Lower leg skin (tissue), 3 donors: ENCODE measurements around the gene GPBP1L1.

Experiments used
- POLR2A ChIP-seq, 2 donors: fragments of 450-650 bp; IDR thresholded peaks; one replicate each; pipeline ENCODE4 v1.6.1; 2016 to 2017; ENCODE audit warnings: antibody characterized with exemption in 2 of 2, mild to moderate bottlenecking in 1 of 2, moderate library complexity in 1 of 2
- TF ChIP-seq, protein P1 (sequence below), 3 donors: fragments of 450-650 bp; IDR thresholded peaks; one replicate each; pipeline ENCODE4 v1.5.1; 2016; ENCODE audit warnings: antibody characterized with exemption in 3 of 3, mild to moderate bottlenecking in 3 of 3, moderate library complexity in 2 of 3

DNA sequence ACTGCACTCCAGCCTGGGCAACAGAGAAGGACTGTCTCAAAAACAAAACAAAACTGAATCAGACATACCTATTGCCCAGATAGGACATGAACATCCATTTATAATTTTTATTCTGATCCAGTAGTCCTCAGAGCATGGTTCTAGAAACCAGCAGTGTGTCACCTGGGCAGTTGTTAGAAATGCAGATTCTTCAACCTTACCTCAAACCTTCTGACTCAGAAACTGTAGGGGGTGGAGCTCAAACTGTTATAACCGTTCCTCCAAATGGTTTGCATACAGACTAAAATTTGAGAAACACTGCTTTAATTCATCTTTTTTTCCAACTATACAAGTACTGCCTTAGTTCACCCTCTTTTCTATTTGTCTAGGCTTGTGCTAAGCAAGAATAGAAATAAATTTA lies 96.5 kb downstream of the GPBP1L1 start:
- TF ChIP-seq, protein P1, sequence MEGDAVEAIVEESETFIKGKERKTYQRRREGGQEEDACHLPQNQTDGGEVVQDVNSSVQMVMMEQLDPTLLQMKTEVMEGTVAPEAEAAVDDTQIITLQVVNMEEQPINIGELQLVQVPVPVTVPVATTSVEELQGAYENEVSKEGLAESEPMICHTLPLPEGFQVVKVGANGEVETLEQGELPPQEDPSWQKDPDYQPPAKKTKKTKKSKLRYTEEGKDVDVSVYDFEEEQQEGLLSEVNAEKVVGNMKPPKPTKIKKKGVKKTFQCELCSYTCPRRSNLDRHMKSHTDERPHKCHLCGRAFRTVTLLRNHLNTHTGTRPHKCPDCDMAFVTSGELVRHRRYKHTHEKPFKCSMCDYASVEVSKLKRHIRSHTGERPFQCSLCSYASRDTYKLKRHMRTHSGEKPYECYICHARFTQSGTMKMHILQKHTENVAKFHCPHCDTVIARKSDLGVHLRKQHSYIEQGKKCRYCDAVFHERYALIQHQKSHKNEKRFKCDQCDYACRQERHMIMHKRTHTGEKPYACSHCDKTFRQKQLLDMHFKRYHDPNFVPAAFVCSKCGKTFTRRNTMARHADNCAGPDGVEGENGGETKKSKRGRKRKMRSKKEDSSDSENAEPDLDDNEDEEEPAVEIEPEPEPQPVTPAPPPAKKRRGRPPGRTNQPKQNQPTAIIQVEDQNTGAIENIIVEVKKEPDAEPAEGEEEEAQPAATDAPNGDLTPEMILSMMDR (IDR thresholded peaks at IDR 0.05): no peak
- TF ChIP-seq POLR2A (IDR thresholded peaks at IDR 0.05): no peak
